KMS-11 (cell line): ENCODE measurements around the gene ABCC3.

Experiments
- H2AFZ ChIP-seq: fragments of 200-600 bp; sonication (generic); 2 replicates; pipeline ENCODE4 v1.6.1; 2016; ENCODE audit warnings: antibody characterized with exemption, mixed run types, low read depth
- H3K27ac ChIP-seq: fragments of 200-600 bp; sonication (generic); 2 replicates; pipeline ENCODE4 v1.6.1; 2016; ENCODE audit warnings: mild to moderate bottlenecking, mixed run types
- H3K27me3 ChIP-seq: fragments of 200-600 bp; sonication (generic); 2 replicates; pipeline ENCODE4 v1.6.1; 2017; ENCODE audit warnings: mild to moderate bottlenecking, low read depth, mixed run types, moderate library complexity; ENCODE audit not compliant: insufficient read depth
- H3K36me3 ChIP-seq: fragments of 200-600 bp; sonication (generic); 2 replicates; pipeline ENCODE4 v1.6.1; 2017; ENCODE audit warnings: mild to moderate bottlenecking, mixed run types; ENCODE audit not compliant: insufficient read depth
- H3K4me1 ChIP-seq: fragments of 200-600 bp; sonication (generic); 2 replicates; pipeline ENCODE4 v1.6.1; 2016; ENCODE audit warnings: mild to moderate bottlenecking, low read depth, mixed run types; ENCODE audit not compliant: poor library complexity, severe bottlenecking
- H3K4me2 ChIP-seq: fragments of 200-600 bp; sonication (generic); 2 replicates; pipeline ENCODE4 v1.7.0; 2016; ENCODE audit warnings: mild to moderate bottlenecking, mixed run types
- H3K4me3 ChIP-seq: fragments of 200-600 bp; sonication (generic); IDR thresholded peaks from 2 replicates; pipeline ENCODE4 v1.6.1; 2017; ENCODE audit warnings: low read depth, low read length, mixed read lengths; ENCODE audit not compliant: insufficient read depth
- H3K79me2 ChIP-seq: fragments of 200-600 bp; sonication (generic); 2 replicates; pipeline ENCODE4 v1.6.1; 2016; ENCODE audit warnings: low read depth, mixed run types; ENCODE audit not compliant: insufficient read depth
- H3K9ac ChIP-seq: fragments of 200-600 bp; sonication (generic); 2 replicates; pipeline ENCODE4 v1.6.1; 2016; ENCODE audit warnings: mild to moderate bottlenecking, mixed run types
- H4K20me1 ChIP-seq: fragments of 200-600 bp; sonication (generic); 2 replicates; pipeline ENCODE4 v1.6.1; 2016; ENCODE audit warnings: mild to moderate bottlenecking, mixed run types; ENCODE audit not compliant: insufficient read depth
- CTCF ChIP-seq: fragments of 200-600 bp; sonication (generic); conservative IDR thresholded peaks from 2 replicates; pipeline ENCODE4 v1.6.1; 2017; ENCODE audit warnings: low read depth, mild to moderate bottlenecking, antibody characterized with exemption, low read length, moderate library complexity, mixed read lengths

ABCC3 gene

GRCh38 chr17:50586421-50587247 is 48.0 kb upstream of the ABCC3 start:
- no peaks in the 10 kb centered on the region for H3K36me3 ChIP-seq
- no peaks in the 10 kb centered on the region for H3K4me1 ChIP-seq
- H2AFZ ChIP-seq: no peak overlapping the region
- H3K4me3 ChIP-seq: no peak overlapping the region
- no peaks in the 10 kb centered on the region for H3K79me2 ChIP-seq
- no peak overlapping the region for H3K27ac ChIP-seq
- H3K27me3 ChIP-seq: peaks cover 78% of the 10 kb centered on the region
- no peaks in the 10 kb centered on the region for H4K20me1 ChIP-seq
- no peak overlapping the region for H3K9ac ChIP-seq
- no peak overlapping the region for H3K4me2 ChIP-seq
- TF ChIP-seq CTCF: no peak

- no peak for TF ChIP-seq CTCF
- no peak overlapping the region for H3K4me2 ChIP-seq
- no peak overlapping the region for H3K9ac ChIP-seq
- H3K4me1 ChIP-seq: no peaks in the 10 kb centered on the region
- H3K79me2 ChIP-seq: no peaks in the 10 kb centered on the region
- no peak overlapping the region for H2AFZ ChIP-seq
- peaks cover 74% of the 10 kb centered on the region for H3K27me3 ChIP-seq
- no peaks in the 10 kb centered on the region for H3K36me3 ChIP-seq
- H3K27ac ChIP-seq: no peak overlapping the region
- no peaks in the 10 kb centered on the region for H4K20me1 ChIP-seq
- no peak overlapping the region for H3K4me3 ChIP-seq
Measured at GRCh38 chr17:50587571-50587970, 47.1 kb upstream of the ABCC3 start.

GRCh38 chr17:50588391-50589049 is 46.2 kb upstream of the ABCC3 start:
- no peak for TF ChIP-seq CTCF
- Histone ChIP-seq H3K9ac (no peak overlapping the region), H3K36me3 (no peaks in the 10 kb centered on the region), H3K27me3 (peaks cover 74% of the 10 kb centered on the region), H3K4me1 (no peaks in the 10 kb centered on the region), H3K27ac (no peak overlapping the region), H3K79me2 (no peaks in the 10 kb centered on the region), H4K20me1 (no peaks in the 10 kb centered on the region), H3K4me3 (no peak overlapping the region), H3K4me2 (no peak overlapping the region), H2AFZ (no peak overlapping the region)

- H3K27me3 ChIP-seq: peaks cover 74% of the 10 kb centered on the region
- no peak overlapping the region for H3K9ac ChIP-seq
- H3K79me2 ChIP-seq: no peaks in the 10 kb centered on the region
- H4K20me1 ChIP-seq: no peaks in the 10 kb centered on the region
- H3K27ac ChIP-seq: no peak overlapping the region
- no peak overlapping the region for H2AFZ ChIP-seq
- H3K4me2 ChIP-seq: no peak overlapping the region
- H3K4me3 ChIP-seq: no peak overlapping the region
- H3K4me1 ChIP-seq: no peaks in the 10 kb centered on the region
- no peaks in the 10 kb centered on the region for H3K36me3 ChIP-seq
- no peak for TF ChIP-seq CTCF
Measured at GRCh38 chr17:50589095-50589705, 45.5 kb upstream of the ABCC3 start.
